ENCODE measurements around the gene ZBTB38.

- TF ChIP-seq CTCF (IDR thresholded peaks at IDR 0.05) (no peak), POLR2A (IDR thresholded peaks at IDR 0.05) (no peak)
Observed at GRCh38 chr3:141380279-141380678, 12.0 kb downstream of the ZBTB38 start.

Data from thyroid gland (tissue), 4 donors.